Dermis microvascular lymphatic vessel endothelial cell (primary cell): ENCODE measurements around the gene COQ8B. TPM values are rescaled to one million over a fixed set of nuclear protein-coding genes. Genes with fewer than 3 reads are reported as not detected.
A peak's percentile ranks its signal among the peaks of the same experiment; 100 is the strongest.

Experiments
- DNase-seq, 2 donors: peaks; one replicate each; pipeline versions ENCODE4 v3.0.0 to v3.0.0-alpha.2; 2010; ENCODE audit warnings: low read depth in 2 of 2
- total RNA-seq: library from RNA; depleted of rRNA; stranded (reverse); fragments of >200 nt; gene quantifications from 2 replicates; pipeline ENCODE4 v1.2.1, GENCODE V29; 2014

The COQ8B gene
- total RNA-seq, 1 donor from 2014 or later, result 12.6 TPM

GRCh38 chr19:40717880-40718773, 1.4 kb upstream of the COQ8B start:
- peak; percentile 32 to 63 for DNase-seq

- no peak for DNase-seq
These were observed 716 bp upstream of the COQ8B start for GRCh38 chr19:40717325-40717879.

- peak; percentile 52 to 91 for DNase-seq
These were observed 630 bp downstream of the COQ8B start for GRCh38 chr19:40716031-40716481.

- peak; percentile 75 to 90 for DNase-seq
These were observed 2.0 kb downstream of the COQ8B start for GRCh38 chr19:40714441-40715299.

- DNase-seq, result no peak
These were observed 2.7 kb downstream of the COQ8B start for GRCh38 chr19:40713939-40714338.

- no peak for DNase-seq
These were observed 6.9 kb downstream of the COQ8B start for GRCh38 chr19:40709817-40710216.

GRCh38 chr19:40707615-40708014, 9.1 kb downstream of the COQ8B start:
- DNase-seq, result no peak

GRCh38 chr19:40705950-40706619, 10.6 kb downstream of the COQ8B start:
- DNase-seq, result no peak

- DNase-seq, result no peak
These were observed 11.4 kb downstream of the COQ8B start for GRCh38 chr19:40705362-40705651.

GRCh38 chr19:40704491-40705361, 12.0 kb downstream of the COQ8B start:
- no peak for DNase-seq

- DNase-seq, result no peak
These were observed 13.5 kb downstream of the COQ8B start for GRCh38 chr19:40703029-40703755.

GRCh38 chr19:40702337-40703012, 14.2 kb downstream of the COQ8B start:
- no peak for DNase-seq

GRCh38 chr19:40701758-40702157, 14.9 kb downstream of the COQ8B start:
- no peak for DNase-seq

- no peak for DNase-seq
These were observed 16.6 kb downstream of the COQ8B start for GRCh38 chr19:40700083-40700482.

- DNase-seq, result no peak
These were observed 19.7 kb downstream of the COQ8B start for GRCh38 chr19:40697007-40697406.

- DNase-seq, result no peak
These were observed 20.8 kb downstream of the COQ8B start for GRCh38 chr19:40695881-40696280.

- no peak for DNase-seq
These were observed 22.8 kb downstream of the COQ8B start for GRCh38 chr19:40693896-40694295.

- no peak for DNase-seq
These were observed 23.4 kb downstream of the COQ8B start for GRCh38 chr19:40693150-40693788.

- no peak for DNase-seq
These were observed 24.5 kb downstream of the COQ8B start for GRCh38 chr19:40692212-40692551.
